Activated CD4-positive, alpha-beta T cell treated with anti-CD3 and anti-CD28 coated beads for 1 hour (primary cell): ENCODE measurements around the gene TMEM63B.
"Not testable (repeated sequence)": the region's sequence is repeated elsewhere in the genome, so short reads cannot be mapped to it uniquely, and the experiment has no call there.

Source experiments
- DNase-seq: peaks from one replicate; pipeline ENCODE4 v3.0.0-alpha.2; 2020

TMEM63B gene

DNA sequence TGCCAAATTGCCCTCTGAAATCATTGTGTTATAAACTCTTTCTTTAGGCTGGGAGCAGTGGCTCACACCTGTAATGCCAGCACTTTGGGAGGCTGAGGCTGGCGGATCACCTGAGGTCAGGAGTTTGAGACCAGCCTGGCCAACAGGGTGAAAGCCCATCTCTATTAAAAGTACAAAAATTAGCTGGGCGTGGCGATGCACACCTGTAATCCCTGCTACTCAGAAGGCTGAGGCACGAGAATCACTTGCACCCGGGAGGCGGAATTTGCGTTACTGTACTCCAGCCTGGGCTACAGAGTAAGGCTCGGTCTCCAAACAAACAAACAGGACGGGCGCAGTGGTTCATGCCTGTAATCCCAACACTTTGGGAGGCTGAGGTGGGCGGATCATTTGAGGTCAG is 69.0 kb downstream of the TMEM63B start:
- not testable (repeated sequence) for DNase-seq

DNA sequence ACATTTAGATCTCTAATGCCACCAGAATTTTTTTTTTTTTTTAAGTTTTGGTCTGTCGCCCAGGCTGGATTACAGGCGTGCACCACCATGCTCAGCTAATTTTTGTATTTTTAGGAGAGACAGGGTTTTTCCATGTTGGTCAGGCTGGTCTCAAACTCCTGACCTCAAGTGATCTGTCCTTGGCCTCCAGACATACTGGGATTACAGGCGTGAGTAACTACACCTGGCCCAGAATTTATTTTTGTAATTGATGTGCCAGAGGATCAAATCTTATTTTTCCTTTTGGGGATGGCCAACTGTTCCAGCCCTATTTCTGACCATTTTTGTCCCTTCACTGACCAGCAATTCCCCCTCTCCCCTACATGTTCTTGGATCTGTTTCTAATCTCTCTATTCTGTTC is 71.3 kb downstream of the TMEM63B start:
- DNase-seq: no peak

DNA sequence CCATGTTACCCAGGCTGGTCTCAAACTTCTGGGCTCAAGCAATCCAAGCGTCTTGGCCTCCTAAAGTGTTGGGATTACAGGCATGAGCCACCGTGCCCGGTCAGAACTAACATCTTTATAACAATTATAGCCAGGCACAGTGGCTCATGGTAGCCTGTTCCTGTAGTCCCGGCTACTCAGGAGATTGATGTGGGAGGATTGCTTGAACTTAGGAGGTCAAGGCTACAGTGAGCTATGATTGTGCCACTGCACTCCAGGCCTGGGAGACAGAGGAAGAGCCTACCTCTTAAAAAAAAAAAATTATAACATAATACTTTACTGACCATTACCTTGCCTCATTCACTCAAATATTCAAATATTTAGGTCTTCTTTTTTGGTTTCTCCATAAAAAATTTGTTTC is 72.5 kb downstream of the TMEM63B start:
- no peak for DNase-seq

DNA sequence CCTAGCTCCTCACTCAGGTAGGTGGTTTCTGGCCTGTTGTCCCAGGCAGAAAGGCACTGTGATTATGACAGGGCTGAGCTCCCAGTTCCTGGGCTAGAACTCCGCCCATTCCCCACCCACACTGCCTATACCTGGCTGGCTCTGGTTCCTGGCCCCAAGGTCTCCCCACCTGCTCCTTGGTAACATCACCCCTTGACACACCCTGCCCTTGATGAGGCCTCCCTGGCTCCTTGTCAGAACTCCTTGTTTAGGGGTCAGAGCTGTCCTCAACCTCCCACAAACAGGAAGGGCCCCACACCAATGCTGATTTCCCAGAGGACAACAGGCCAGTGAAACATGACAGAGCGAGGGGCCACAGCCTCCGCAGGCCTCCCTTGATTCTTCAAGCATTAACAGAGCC is 73.8 kb downstream of the TMEM63B start:
- no peak for DNase-seq

DNA sequence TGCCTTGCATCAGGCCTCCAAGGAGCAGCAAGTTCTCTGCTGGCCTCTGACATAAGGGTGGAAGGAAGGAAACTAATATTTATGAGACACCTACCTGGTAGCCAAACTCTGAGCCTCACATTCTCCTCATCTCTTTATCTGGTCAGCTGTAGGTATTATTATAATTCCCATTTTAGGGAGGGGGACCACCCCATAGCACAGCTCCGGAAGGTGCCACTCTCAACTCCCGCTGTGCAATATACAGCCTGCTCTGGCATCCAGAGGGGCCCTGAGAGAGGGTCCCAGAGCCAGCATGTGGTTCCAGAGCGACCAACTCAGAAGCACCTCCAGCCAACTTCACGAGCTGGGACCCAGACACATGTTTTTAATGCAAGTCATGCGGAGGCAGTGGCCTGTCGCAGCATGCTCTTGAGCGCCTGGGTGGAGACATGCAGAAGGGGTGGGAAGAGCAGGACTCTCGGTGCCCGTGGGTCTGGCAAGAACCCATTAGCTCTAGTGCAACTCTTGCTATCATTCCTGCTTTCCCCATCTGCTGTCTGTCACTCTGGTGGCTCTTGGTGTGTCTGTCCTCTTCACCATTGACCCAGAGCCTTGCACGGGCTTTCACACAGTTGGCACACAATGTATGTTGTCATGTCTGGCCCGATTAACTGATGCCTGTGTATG is 74.4 kb downstream of the TMEM63B start:
- DNase-seq: no peak

DNA sequence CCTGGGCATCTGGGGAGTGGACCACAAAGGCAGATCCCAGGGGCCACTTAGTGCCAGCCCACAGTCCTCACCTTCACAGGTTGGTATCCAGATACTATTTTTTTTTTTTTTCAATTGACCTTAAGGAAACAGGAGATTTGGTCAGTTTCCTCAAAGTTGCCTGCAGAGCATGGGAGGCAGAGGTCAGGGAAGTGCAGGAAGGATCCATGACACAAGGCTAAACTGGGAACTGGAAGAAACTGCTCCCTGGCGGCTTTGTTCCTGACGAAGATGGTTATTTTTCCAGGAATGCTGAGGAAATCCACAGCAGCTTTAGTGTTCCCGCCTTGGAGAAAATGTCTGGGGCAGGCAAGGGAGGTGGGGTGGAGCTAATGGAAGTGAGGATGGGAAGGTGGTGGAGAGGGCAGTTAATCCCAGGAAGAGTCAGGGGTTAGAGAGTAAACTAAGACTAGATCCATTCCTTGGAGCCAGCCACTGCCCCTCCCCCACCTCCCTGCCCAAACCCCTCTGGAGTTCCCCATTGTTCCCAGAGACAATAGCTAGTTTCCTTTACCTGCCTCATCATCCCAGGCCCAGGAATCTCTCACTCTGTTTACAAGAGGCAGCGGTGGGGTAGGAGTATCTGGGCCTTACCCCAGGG is 75.1 kb downstream of the TMEM63B start:
- no peak for DNase-seq

- DNase-seq: no peak
Measured at GRCh38 chr6:44202972-44203750, 75.8 kb downstream of the TMEM63B start.

DNA sequence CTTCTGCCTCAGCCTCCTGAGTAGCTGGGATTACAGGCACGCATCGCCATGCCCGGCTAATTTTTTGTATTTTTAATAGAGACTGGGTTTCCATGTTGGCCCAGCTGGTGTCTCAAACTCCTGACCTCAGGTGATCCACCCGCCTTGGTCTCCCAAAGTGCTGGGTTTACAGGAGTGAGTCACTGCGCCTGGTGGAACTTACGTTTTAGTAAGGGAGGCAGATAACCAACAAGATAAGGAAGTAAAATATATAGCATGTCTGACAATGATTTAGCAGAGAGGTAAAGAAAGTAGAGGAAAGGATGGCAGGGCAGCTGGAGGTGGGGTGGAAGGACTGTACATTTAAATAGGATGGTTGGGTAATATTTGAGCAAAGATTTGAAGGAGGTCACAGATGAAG is 76.6 kb downstream of the TMEM63B start:
- DNase-seq: no peak
